ENCODE measurements around the gene ATG101. TPM values are rescaled to one million over a fixed set of nuclear protein-coding genes. Genes with fewer than 3 reads are reported as not detected.

ATG101 gene
- total and polyA plus RNA-seq, 2 of the 13 experiments (the other 11 are each of a cell fraction or from before 2014, with no cell fraction given): 58.2 to 67.7 TPM

GRCh38 chr12:52119398-52120254, 49.8 kb downstream of the ATG101 start (continued):
- TF ChIP-seq PITX1 (CRISPR knock-in tag; IDR thresholded peaks at IDR 0.05) (peak; percentile 93), ZNF253 (CRISPR knock-in tag; IDR thresholded peaks at IDR 0.05; ENCODE audit: borderline replicate concordance) (no peak), ZNF451 (CRISPR knock-in tag; IDR thresholded peaks at IDR 0.05) (no peak), SRY (CRISPR knock-in tag; IDR thresholded peaks at IDR 0.05) (no peak), ZNF33A (CRISPR knock-in tag; IDR thresholded peaks at IDR 0.05; ENCODE audit: borderline replicate concordance) (no peak), ZNF598 (CRISPR knock-in tag; IDR thresholded peaks at IDR 0.05; ENCODE audit: borderline replicate concordance) (no peak), ZFY (CRISPR knock-in tag; IDR thresholded peaks at IDR 0.05) (peak; percentile 43; the same call in 1 of the 2 replicates), ATM (IDR thresholded peaks at IDR 0.05; ENCODE audit: borderline replicate concordance) (no peak), ZXDC (CRISPR knock-in tag; IDR thresholded peaks at IDR 0.05) (no peak), ZFP36L1 (CRISPR knock-in tag; IDR thresholded peaks at IDR 0.05) (no peak; the same call in 1 of the 2 replicates), ELF4 (CRISPR knock-in tag; IDR thresholded peaks at IDR 0.05; ENCODE audit: borderline replicate concordance) (no peak), HOXA7 (CRISPR knock-in tag; IDR thresholded peaks at IDR 0.05) (no peak), ZNF441 (CRISPR knock-in tag; IDR thresholded peaks at IDR 0.05; ENCODE audit: borderline replicate concordance) (no peak), FOXA1 (IDR thresholded peaks at IDR 0.05) (0 out of 2 replicates have a peak, but pooled peaks have one; percentile 43), FOXA1 (CRISPR knock-in tag; IDR thresholded peaks at IDR 0.05) (peak; percentile 91), ZNF790 (CRISPR knock-in tag; IDR thresholded peaks at IDR 0.05; ENCODE audit: borderline replicate concordance) (peak; percentile 35; the same call in 1 of the 2 replicates), HINFP (CRISPR knock-in tag; IDR thresholded peaks at IDR 0.05; ENCODE audit: low read depth) (peak; percentile 39; the same call in 1 of the 2 replicates), KDM4B (CRISPR knock-in tag; IDR thresholded peaks at IDR 0.05) (0 out of 2 replicates have a peak, but pooled peaks have one; percentile 36), HDAC6 (IDR thresholded peaks at IDR 0.05; ENCODE audit: low read depth, low read length) (no peak), ZNF337 (CRISPR knock-in tag; IDR thresholded peaks at IDR 0.05; ENCODE audit: borderline replicate concordance, low read depth) (peak; percentile 58; the same call in 1 of the 2 replicates), ZKSCAN1 (IDR thresholded peaks at IDR 0.05; ENCODE audit: low read length) (no peak), DZIP1 (CRISPR knock-in tag; IDR thresholded peaks at IDR 0.05) (no peak), ZNF713 (CRISPR knock-in tag; IDR thresholded peaks at IDR 0.05) (no peak), CBX1 (IDR thresholded peaks at IDR 0.05; ENCODE audit: low read depth) (peak; percentile 43)

Measured in HepG2 (cell line).